SK-N-SH (cell line): ENCODE data around the gene POLR1A. TPM values are rescaled to one million over a fixed set of nuclear protein-coding genes. Genes with fewer than 3 reads are reported as not detected.

ENCODE experiments used
- CTCF ChIA-PET: fragments of 300-600, 350-600 bp; formaldehyde crosslinking; extraction: SDS; loops from one replicate; lab custom pipeline; 2021; lab: Yijun Ruan, JAX
- POLR2A ChIA-PET: fragments of 350-600 bp; sonication (Branson Sonifier 250); formaldehyde crosslinking; extraction: SDS; loops from one replicate; lab custom pipeline; 2020; ENCODE audit warnings: antibody characterized with exemption, inconsistent platforms; lab: Yijun Ruan, JAX
- DNase-seq: peaks from one replicate; pipeline ENCODE4 v3.0.0; 2012
- H2AFZ ChIP-seq: fragments of 200-600 bp; sonication (generic); 2 replicates; pipeline ENCODE4 v1.8.1; 2016; ENCODE audit warnings: antibody characterized with exemption, mild to moderate bottlenecking, low read depth
- H3F3A ChIP-seq: fragments of 200-600 bp; sonication (generic); replicated peaks from 2 replicates; pipeline ENCODE3; 2016; ENCODE audit warnings: antibody characterized with exemption, mild to moderate bottlenecking; ENCODE audit not compliant: insufficient read depth
- H3K27ac ChIP-seq, 2 experiments: fragments of 200-500 bp in 1 of 2; fragments of 200-600 bp in 1 of 2; sonication (Bioruptor generic) in 1 of 2; sonication (generic), shearing (Covaris generic) in 1 of 2; 2 replicates each; pipeline versions ENCODE4 v1.5.1 to v1.6.1; 2014 to 2016; ENCODE audit warnings: low read depth in 2 of 2, inconsistent platforms in 1 of 2, low read length in 1 of 2, mild to moderate bottlenecking in 1 of 2, mixed read lengths in 1 of 2
- H3K27me3 ChIP-seq: fragments of 200-600 bp; sonication (generic), shearing (Covaris generic); 2 replicates; pipeline ENCODE4 v1.6.1; 2016; ENCODE audit warnings: mixed run types; ENCODE audit not compliant: insufficient read depth
- H3K36me3 ChIP-seq, 2 experiments: fragments of 200-500 bp in 1 of 2; fragments of 200-600 bp in 1 of 2; sonication (Bioruptor generic) in 1 of 2; sonication (generic) in 1 of 2; replicated peaks in 1 of 2; 2 replicates each; pipeline versions ENCODE3 to v1.5.1; 2014 to 2016; ENCODE audit warnings: low read length in 1 of 2, mild to moderate bottlenecking in 1 of 2; ENCODE audit not compliant: insufficient read depth in 2 of 2, control insufficient read depth in 1 of 2
- H3K4me1 ChIP-seq, 2 experiments: fragments of 200-500 bp in 1 of 2; fragments of 200-600 bp in 1 of 2; sonication (Bioruptor generic) in 1 of 2; sonication (generic), shearing (Covaris generic) in 1 of 2; 2 replicates each; pipeline versions ENCODE4 v1.5.1 to v1.6.1; 2014 to 2016; ENCODE audit warnings: low read depth in 1 of 2, low read length in 1 of 2, mixed run types in 1 of 2; ENCODE audit not compliant: insufficient read depth in 2 of 2, control insufficient read depth in 1 of 2
- H3K4me2 ChIP-seq: fragments of 200-600 bp; sonication (generic), shearing (Covaris generic); 2 replicates; pipeline ENCODE4 v1.6.1; 2017; ENCODE audit warnings: mixed run types
- H3K4me3 ChIP-seq, 2 experiments: fragments of 200-500 bp in 1 of 2; fragments of 200-600 bp in 1 of 2; sonication (Bioruptor generic) in 1 of 2; sonication (generic), shearing (Covaris generic) in 1 of 2; 2 replicates each; pipeline versions ENCODE4 v1.5.1 to v1.8.1; 2014 to 2016; ENCODE audit warnings: low read depth in 2 of 2, inconsistent platforms in 1 of 2, low read length in 1 of 2, mild to moderate bottlenecking in 1 of 2, mixed read lengths in 1 of 2, moderate library complexity in 1 of 2
- H3K79me2 ChIP-seq: fragments of 200-600 bp; sonication (generic); 2 replicates; pipeline ENCODE4 v1.8.1; 2017; ENCODE audit warnings: mild to moderate bottlenecking; ENCODE audit not compliant: insufficient read depth
- H3K9ac ChIP-seq: fragments of 200-600 bp; sonication (generic); 2 replicates; pipeline ENCODE4 v1.6.1; 2017; ENCODE audit warnings: mixed run types
- H3K9me2 ChIP-seq: fragments of 200-600 bp; sonication (generic); 2 replicates; pipeline ENCODE4 v1.6.1; 2017; ENCODE audit warnings: mixed run types
- H3K9me3 ChIP-seq: fragments of 200-600 bp; sonication (generic); 2 replicates; pipeline ENCODE4 v1.6.1; 2017; ENCODE audit warnings: mixed run types, mild to moderate bottlenecking, moderate library complexity
- H4K20me1 ChIP-seq: fragments of 200-600 bp; sonication (generic); 2 replicates; pipeline ENCODE4 v1.6.1; 2017; ENCODE audit warnings: mild to moderate bottlenecking, mixed run types; ENCODE audit not compliant: insufficient read depth
- ELF1 ChIP-seq: IDR thresholded peaks from 2 replicates; pipeline ENCODE4 v1.4.0; 2012
- EZH2phosphoT487 ChIP-seq: fragments of 200-600 bp; sonication (generic); IDR thresholded peaks from 2 replicates; pipeline ENCODE4 v1.6.1; 2017; ENCODE audit warnings: low read depth, mixed run types, mild to moderate bottlenecking, antibody characterized with exemption, moderate library complexity, borderline replicate concordance
- FOSL2 ChIP-seq: IDR thresholded peaks from 2 replicates; pipeline ENCODE4 v1.4.0; 2012; ENCODE audit warnings: low read depth, mild to moderate bottlenecking, moderate library complexity, borderline replicate concordance
- FOXJ3 ChIP-seq: sonication (generic); formaldehyde crosslinking; IDR thresholded peaks from 2 replicates; pipeline ENCODE4 v1.5.1; 2020; ENCODE audit warnings: mild to moderate bottlenecking, missing genetic modification reagents
- GATA2 ChIP-seq: sonication (generic); formaldehyde crosslinking; IDR thresholded peaks from 2 replicates; pipeline ENCODE4 v1.5.0; 2020; ENCODE audit warnings: mild to moderate bottlenecking, missing genetic modification reagents
- MAX ChIP-seq: IDR thresholded peaks from 2 replicates; pipeline ENCODE4 v1.4.0; 2012; ENCODE audit warnings: low read depth
- MEF2A ChIP-seq: IDR thresholded peaks from 2 replicates; pipeline ENCODE4 v1.4.0; 2012; ENCODE audit warnings: low read depth, borderline replicate concordance
- MXI1 ChIP-seq: IDR thresholded peaks from 2 replicates; pipeline ENCODE4 v1.6.1; 2012; ENCODE audit warnings: mild to moderate bottlenecking, low read depth, low read length, improper control_type of control experiment
- NFIC ChIP-seq: IDR thresholded peaks from 2 replicates; pipeline ENCODE4 v1.4.0; 2012; ENCODE audit warnings: borderline replicate concordance
- NRF1 ChIP-seq: IDR thresholded peaks from 2 replicates; pipeline ENCODE4 v1.6.1; 2012; ENCODE audit warnings: low read depth, mild to moderate bottlenecking, low read length
- RAD21 ChIP-seq: IDR thresholded peaks from 2 replicates; pipeline ENCODE4 v1.6.1; 2012; ENCODE audit warnings: mild to moderate bottlenecking, low read length
- RCOR1 ChIP-seq: fragments of 150-350 bp; IDR thresholded peaks from 2 replicates; pipeline ENCODE4 v1.6.1; 2017; ENCODE audit warnings: antibody characterized with exemption, low read length
- RFX5 ChIP-seq: IDR thresholded peaks from 2 replicates; pipeline ENCODE4 v1.6.1; 2012; ENCODE audit warnings: mild to moderate bottlenecking, improper control_type of control experiment, low read length
- SMC3 ChIP-seq: IDR thresholded peaks from 2 replicates; pipeline ENCODE4 v1.6.1; 2012; ENCODE audit warnings: low read depth, low read length, improper control_type of control experiment
- TAF1 ChIP-seq: IDR thresholded peaks from 2 replicates; pipeline ENCODE4 v1.6.1; 2012; ENCODE audit warnings: low read depth, mild to moderate bottlenecking, low read length, moderate library complexity, borderline replicate concordance
- TCF12 ChIP-seq: IDR thresholded peaks from 2 replicates; pipeline ENCODE4 v1.4.0; 2012
- YY1 ChIP-seq: IDR thresholded peaks from 2 replicates; pipeline ENCODE4 v1.4.0; 2012; ENCODE audit warnings: low read depth, mild to moderate bottlenecking
- ZBTB33 ChIP-seq: IDR thresholded peaks from 2 replicates; pipeline ENCODE4 v1.4.0; 2012; ENCODE audit warnings: low read depth, borderline replicate concordance
- WGBS: methylation state at CpG from one replicate; pipeline ENCODE4 v1.1.6; 2017; ENCODE audit warnings: low lambda C conversion rate; 5-methylcytosine and 5-hydroxymethylcytosine counted together
- polyA plus RNA-seq, 3 experiments: library from polyadenylated mRNA; depleted of rRNA; stranded (reverse); fragments of >200 nt; gene quantifications; 2 replicates each; pipeline ENCODE4 v1.2.3, GENCODE V29; 2012
- TF ChIP-seq, protein P1 (sequence below): IDR thresholded peaks from 2 replicates; pipeline ENCODE4 v1.6.1; 2012; ENCODE audit warnings: mild to moderate bottlenecking, low read depth, low read length, moderate library complexity

POLR1A gene
- polyA plus RNA-seq, 1 of the 3 experiments (the other 2 are of a cell fraction) = 6.1 TPM

GRCh38 chr2:86135653-86136052, 30.0 kb upstream of the POLR1A start:
- no peaks in the 10 kb centered on the region for H3K27me3 ChIP-seq
- H3F3A ChIP-seq = peaks cover 11% of the 10 kb centered on the region
- H3K79me2 ChIP-seq = no peaks in the 10 kb centered on the region
- ChIA-PET CTCF (interaction anchor here (2.3 kb wide), 1 partner anchor 308 kb away, joined by 6 read pairs; no protein-coding TSS in a partner anchor), POLR2A (no interaction called here)
- no peak overlapping the region for H3K4me2 ChIP-seq
- no peaks in the 10 kb centered on the region for H3K9me2 ChIP-seq
- H3K4me3 ChIP-seq = no peak overlapping the region
- peaks cover 92 to 93% of the 10 kb centered on the region in 2 experiments for H3K36me3 ChIP-seq
- H4K20me1 ChIP-seq = no peaks in the 10 kb centered on the region
- no peak for DNase-seq
- H2AFZ ChIP-seq = no peak overlapping the region
- H3K9me3 ChIP-seq = no peaks in the 10 kb centered on the region
- no peaks in the 10 kb centered on the region for H3K4me1 ChIP-seq
- 98% methylated on average over 5 of the region's 5 CpGs for WGBS
- H3K9ac ChIP-seq = no peak overlapping the region
- no peak overlapping the region for H3K27ac ChIP-seq
- no peak for TF ChIP-seq TCF12
- TF ChIP-seq ZBTB33 = no peak
- no peak for TF ChIP-seq MAX
- TF ChIP-seq, all 33 proteins: peak for 0

GRCh38 chr2:86134709-86135108, 29.0 kb upstream of the POLR1A start:
- POLR2A ChIA-PET = no interaction called here
- Histone ChIP-seq H3F3A (peaks cover 11% of the 10 kb centered on the region), H3K9ac (no peak overlapping the region), H3K9me3 (no peaks in the 10 kb centered on the region), H3K79me2 (no peaks in the 10 kb centered on the region), H2AFZ (no peak overlapping the region), H3K27ac (no peak overlapping the region), H4K20me1 (no peaks in the 10 kb centered on the region), H3K4me2 (no peak overlapping the region), H3K4me1 (no peaks in the 10 kb centered on the region), H3K4me3 (no peak overlapping the region), H3K9me2 (no peaks in the 10 kb centered on the region), H3K27me3 (no peaks in the 10 kb centered on the region), H3K36me3 (peaks cover 89 to 94% of the 10 kb centered on the region in 2 experiments)
- TF ChIP-seq, protein P1, sequence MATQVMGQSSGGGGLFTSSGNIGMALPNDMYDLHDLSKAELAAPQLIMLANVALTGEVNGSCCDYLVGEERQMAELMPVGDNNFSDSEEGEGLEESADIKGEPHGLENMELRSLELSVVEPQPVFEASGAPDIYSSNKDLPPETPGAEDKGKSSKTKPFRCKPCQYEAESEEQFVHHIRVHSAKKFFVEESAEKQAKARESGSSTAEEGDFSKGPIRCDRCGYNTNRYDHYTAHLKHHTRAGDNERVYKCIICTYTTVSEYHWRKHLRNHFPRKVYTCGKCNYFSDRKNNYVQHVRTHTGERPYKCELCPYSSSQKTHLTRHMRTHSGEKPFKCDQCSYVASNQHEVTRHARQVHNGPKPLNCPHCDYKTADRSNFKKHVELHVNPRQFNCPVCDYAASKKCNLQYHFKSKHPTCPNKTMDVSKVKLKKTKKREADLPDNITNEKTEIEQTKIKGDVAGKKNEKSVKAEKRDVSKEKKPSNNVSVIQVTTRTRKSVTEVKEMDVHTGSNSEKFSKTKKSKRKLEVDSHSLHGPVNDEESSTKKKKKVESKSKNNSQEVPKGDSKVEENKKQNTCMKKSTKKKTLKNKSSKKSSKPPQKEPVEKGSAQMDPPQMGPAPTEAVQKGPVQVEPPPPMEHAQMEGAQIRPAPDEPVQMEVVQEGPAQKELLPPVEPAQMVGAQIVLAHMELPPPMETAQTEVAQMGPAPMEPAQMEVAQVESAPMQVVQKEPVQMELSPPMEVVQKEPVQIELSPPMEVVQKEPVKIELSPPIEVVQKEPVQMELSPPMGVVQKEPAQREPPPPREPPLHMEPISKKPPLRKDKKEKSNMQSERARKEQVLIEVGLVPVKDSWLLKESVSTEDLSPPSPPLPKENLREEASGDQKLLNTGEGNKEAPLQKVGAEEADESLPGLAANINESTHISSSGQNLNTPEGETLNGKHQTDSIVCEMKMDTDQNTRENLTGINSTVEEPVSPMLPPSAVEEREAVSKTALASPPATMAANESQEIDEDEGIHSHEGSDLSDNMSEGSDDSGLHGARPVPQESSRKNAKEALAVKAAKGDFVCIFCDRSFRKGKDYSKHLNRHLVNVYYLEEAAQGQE = no peak
- TF ChIP-seq YY1 = no peak
- TF ChIP-seq RAD21 = no peak
- no peak for TF ChIP-seq GATA2 (CRISPR knock-in tag)
- TF ChIP-seq NRF1 = no peak
- no peak for TF ChIP-seq MXI1
- no peak for TF ChIP-seq SMC3
- TF ChIP-seq RFX5 = no peak
- TF ChIP-seq EZH2phosphoT487 = no peak
- no peak for TF ChIP-seq RCOR1
- no peak for TF ChIP-seq ZBTB33
- TF ChIP-seq NFIC = no peak
- no peak for TF ChIP-seq FOXJ3
- TF ChIP-seq TAF1 = no peak
- no peak for TF ChIP-seq MEF2A
- TF ChIP-seq FOSL2 = no peak
- TF ChIP-seq ELF1 = no peak
- 96% methylated on average over 4 of the region's 4 CpGs for WGBS
- CTCF ChIA-PET = interaction anchor here (2.3 kb wide), 1 partner anchor 307 kb away, joined by 6 read pairs; no protein-coding TSS in a partner anchor
- DNase-seq = no peak
